ENCODE results near the gene PIF1.
"Not testable (repeated sequence)": the region's sequence is repeated elsewhere in the genome, so short reads cannot be mapped to it uniquely, and the experiment has no call there.

PIF1 gene

DNA sequence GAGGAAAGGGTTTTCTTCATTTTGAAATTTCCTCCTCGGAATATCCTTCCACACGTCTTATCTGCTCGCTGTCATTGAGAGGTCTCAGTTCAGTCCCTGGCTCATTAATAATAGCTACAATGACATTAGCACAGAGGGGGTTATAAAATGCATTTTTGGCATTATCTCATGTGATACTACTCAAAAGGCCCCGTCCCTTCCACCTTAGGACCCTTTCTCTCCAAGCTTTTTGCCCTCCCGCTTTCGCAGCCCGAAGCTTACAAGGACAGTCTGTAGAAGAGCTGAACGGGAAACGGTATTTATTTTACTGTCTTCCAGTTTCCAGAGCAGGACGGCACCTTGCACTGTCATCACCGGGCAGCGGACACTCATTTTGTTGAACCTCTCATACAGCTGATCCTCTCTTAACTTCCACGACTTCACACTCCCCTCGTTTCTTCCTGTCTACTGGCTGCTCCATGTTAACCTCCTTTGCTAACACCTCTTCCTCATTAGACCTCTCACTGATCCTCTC, 10.6 kb upstream of the PIF1 start:
- Histone ChIP-seq H3K36me3 (ENCODE audit: insufficient read depth, low read length) (no peaks in the 10 kb centered on the region), H3K9ac (ENCODE audit: low read depth, low read length) (no peak overlapping the region), H3K27me3 (ENCODE audit: insufficient read depth, low read length) (no peaks in the 10 kb centered on the region), H3K4me1 (ENCODE audit: insufficient read depth, low read length) (peaks cover 11% of the 10 kb centered on the region), H3K9me3 (ENCODE audit: insufficient read depth, low read depth, low read length) (no peaks in the 10 kb centered on the region), H3K4me3 (ENCODE audit: low read length) (no peak overlapping the region), H3K27ac (ENCODE audit: low read depth, low read length) (no peak overlapping the region)
- 77% methylated on average over 14 of the region's 14 CpGs for WGBS

GRCh38 chr15:64833690-64834089, 8.2 kb upstream of the PIF1 start:
- H3K27me3 ChIP-seq (ENCODE audit: insufficient read depth, low read length), result no peaks in the 10 kb centered on the region
- H3K27ac ChIP-seq (ENCODE audit: low read depth, low read length), result no peak overlapping the region
- no peak overlapping the region for H3K4me3 ChIP-seq (ENCODE audit: low read length)
- H3K9ac ChIP-seq (ENCODE audit: low read depth, low read length), result no peak overlapping the region
- peaks cover 5% of the 10 kb centered on the region for H3K4me1 ChIP-seq (ENCODE audit: insufficient read depth, low read length)
- WGBS, result 97% methylated on average over 4 of the region's 4 CpGs
- H3K9me3 ChIP-seq (ENCODE audit: insufficient read depth, low read depth, low read length), result no peaks in the 10 kb centered on the region
- no peaks in the 10 kb centered on the region; the same call in 1 of the 2 replicates for H3K36me3 ChIP-seq (ENCODE audit: insufficient read depth, low read length)

GRCh38 chr15:64828985-64829384, 3.5 kb upstream of the PIF1 start:
- Histone ChIP-seq H3K4me3 (ENCODE audit: low read length) (no peak overlapping the region), H3K27me3 (ENCODE audit: insufficient read depth, low read length) (peaks cover 4% of the 10 kb centered on the region; the same call in 1 of the 2 replicates), H3K9ac (ENCODE audit: low read depth, low read length) (no peak overlapping the region), H3K9me3 (ENCODE audit: insufficient read depth, low read depth, low read length) (no peaks in the 10 kb centered on the region), H3K4me1 (ENCODE audit: insufficient read depth, low read length) (peaks cover 4% of the 10 kb centered on the region), H3K36me3 (ENCODE audit: insufficient read depth, low read length) (no peaks in the 10 kb centered on the region; the same call in 1 of the 2 replicates), H3K27ac (ENCODE audit: low read depth, low read length) (no peak overlapping the region)
- WGBS, result 99% methylated on average over 5 of the region's 5 CpGs

DNA sequence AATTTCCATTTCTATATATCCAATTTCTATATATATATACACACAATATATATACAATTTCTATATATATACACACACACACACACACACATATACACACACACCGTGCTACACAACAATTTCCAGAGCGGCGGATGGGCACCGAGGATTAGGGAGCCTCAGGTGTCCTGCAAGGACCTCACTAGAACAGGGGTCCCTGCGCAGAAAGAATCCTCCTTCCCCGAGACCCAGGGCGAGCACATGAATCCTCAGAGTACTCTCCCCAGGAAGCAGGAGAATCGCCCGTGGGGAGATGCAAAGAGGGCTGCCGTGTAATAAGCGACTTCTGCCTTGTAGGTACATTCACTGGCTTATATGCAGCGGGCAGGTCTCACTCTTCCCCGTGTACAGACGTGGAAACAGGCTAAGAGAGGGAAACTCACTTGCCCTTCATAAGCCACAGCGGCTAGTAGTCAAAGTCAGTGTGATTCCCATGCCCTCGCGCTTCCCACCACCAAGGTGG, 467 bp downstream of the PIF1 start:
- WGBS, result 3% methylated on average over 17 of the region's 17 CpGs

GRCh38 chr15:64816452-64816851, 9.0 kb downstream of the PIF1 start:
- 93% methylated on average over 13 of the region's 13 CpGs for WGBS
- Histone ChIP-seq H3K27me3 (ENCODE audit: insufficient read depth, low read length) (no peaks in the 10 kb centered on the region), H3K9ac (ENCODE audit: low read depth, low read length) (no peak overlapping the region), H3K27ac (ENCODE audit: low read depth, low read length) (no peak overlapping the region), H3K4me3 (ENCODE audit: low read length) (no peak overlapping the region), H3K9me3 (ENCODE audit: insufficient read depth, low read depth, low read length) (no peaks in the 10 kb centered on the region), H3K36me3 (ENCODE audit: insufficient read depth, low read length) (peaks cover 54% of the 10 kb centered on the region), H3K4me1 (ENCODE audit: insufficient read depth, low read length) (peaks cover 19% of the 10 kb centered on the region)

More for the DNA sequence above, 467 bp downstream of the PIF1 start:
- Histone ChIP-seq H3K9me3 (ENCODE audit: insufficient read depth, low read depth, low read length) (no peaks in the 10 kb centered on the region), H3K4me1 (ENCODE audit: insufficient read depth, low read length) (peaks cover 8% of the 10 kb centered on the region), H3K4me3 (ENCODE audit: low read length) (peak overlapping the region; percentile 82), H3K27ac (ENCODE audit: low read depth, low read length) (peak overlapping the region; percentile 82; the same call in 1 of the 2 replicates), H3K9ac (ENCODE audit: low read depth, low read length) (peak overlapping the region; percentile 85), H3K36me3 (ENCODE audit: insufficient read depth, low read length) (peaks cover 30% of the 10 kb centered on the region), H3K27me3 (ENCODE audit: insufficient read depth, low read length) (peaks cover 4% of the 10 kb centered on the region; the same call in 1 of the 2 replicates)

- not testable (repeated sequence) for H3K4me3 ChIP-seq (ENCODE audit: low read length); H3K9me3 ChIP-seq (ENCODE audit: insufficient read depth, low read depth, low read length); H3K27me3 ChIP-seq (ENCODE audit: insufficient read depth, low read length); H3K9ac ChIP-seq (ENCODE audit: low read depth, low read length)
- Histone ChIP-seq H3K4me1 (ENCODE audit: insufficient read depth, low read length) (peaks cover 33% of the 10 kb centered on the region), H3K27ac (ENCODE audit: low read depth, low read length) (peak overlapping the region; percentile 21; the same call in 1 of the 2 replicates), H3K36me3 (ENCODE audit: insufficient read depth, low read length) (peaks cover 42% of the 10 kb centered on the region)
- 84% methylated on average over 4 of the region's 4 CpGs for WGBS
Observed at GRCh38 chr15:64814965-64815364, 10.5 kb downstream of the PIF1 start.

DNA sequence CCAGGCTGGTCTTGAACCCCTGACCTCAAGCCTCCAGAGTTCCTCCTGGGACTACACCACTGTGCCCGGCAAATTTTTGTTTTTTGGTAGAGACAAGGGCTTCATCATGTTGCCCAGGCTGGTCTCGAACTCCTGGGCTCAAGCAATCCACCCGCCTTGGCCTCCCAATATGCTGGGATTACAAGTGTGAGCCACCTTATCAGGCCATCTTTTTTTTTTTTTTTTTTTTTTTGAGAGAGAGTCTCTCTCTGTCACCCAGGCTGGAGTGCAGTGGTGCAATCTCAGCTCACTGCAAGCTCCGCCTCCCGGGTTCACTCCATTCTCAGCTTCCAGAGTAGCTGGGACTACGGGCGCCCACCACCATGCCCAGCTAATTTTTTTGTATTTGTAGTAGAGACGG, 11.2 kb downstream of the PIF1 start:
- Histone ChIP-seq H3K4me1 (ENCODE audit: insufficient read depth, low read length) (peaks cover 37% of the 10 kb centered on the region), H3K36me3 (ENCODE audit: insufficient read depth, low read length) (peaks cover 36% of the 10 kb centered on the region)
- 94% methylated on average over 8 of the region's 8 CpGs for WGBS
- H3K9ac ChIP-seq (ENCODE audit: low read depth, low read length); H3K9me3 ChIP-seq (ENCODE audit: insufficient read depth, low read depth, low read length); H3K27ac ChIP-seq (ENCODE audit: low read depth, low read length); H3K27me3 ChIP-seq (ENCODE audit: insufficient read depth, low read length); H3K4me3 ChIP-seq (ENCODE audit: low read length): not testable (repeated sequence)

DNA sequence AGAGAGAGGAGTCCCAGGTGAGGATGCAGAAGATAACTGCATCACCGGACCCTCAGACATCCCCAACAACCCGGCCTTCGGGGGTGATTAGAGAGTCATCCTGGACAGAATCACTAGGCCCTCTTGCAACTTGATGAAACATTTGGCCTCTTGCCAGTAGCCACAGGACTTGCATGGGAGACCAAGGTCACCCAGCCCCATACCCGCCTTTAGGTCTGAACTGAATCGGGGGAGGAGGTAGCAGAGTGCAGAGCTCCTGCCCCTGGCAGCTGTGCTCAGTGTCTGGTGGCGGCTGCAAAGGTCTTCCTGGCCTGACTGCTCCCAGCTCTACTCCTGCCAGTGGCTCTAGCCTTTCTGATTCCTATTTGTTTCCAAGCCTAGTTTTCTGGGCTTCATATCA, 12.4 kb downstream of the PIF1 start:
- Histone ChIP-seq H3K4me3 (ENCODE audit: low read length) (no peak overlapping the region), H3K9me3 (ENCODE audit: insufficient read depth, low read depth, low read length) (no peaks in the 10 kb centered on the region), H3K27ac (ENCODE audit: low read depth, low read length) (peak overlapping the region; percentile 11; the same call in 1 of the 2 replicates), H3K4me1 (ENCODE audit: insufficient read depth, low read length) (peaks cover 43% of the 10 kb centered on the region), H3K27me3 (ENCODE audit: insufficient read depth, low read length) (no peaks in the 10 kb centered on the region), H3K9ac (ENCODE audit: low read depth, low read length) (no peak overlapping the region), H3K36me3 (ENCODE audit: insufficient read depth, low read length) (peaks cover 25% of the 10 kb centered on the region)
- WGBS, result 90% methylated on average over 6 of the region's 6 CpGs

DNA sequence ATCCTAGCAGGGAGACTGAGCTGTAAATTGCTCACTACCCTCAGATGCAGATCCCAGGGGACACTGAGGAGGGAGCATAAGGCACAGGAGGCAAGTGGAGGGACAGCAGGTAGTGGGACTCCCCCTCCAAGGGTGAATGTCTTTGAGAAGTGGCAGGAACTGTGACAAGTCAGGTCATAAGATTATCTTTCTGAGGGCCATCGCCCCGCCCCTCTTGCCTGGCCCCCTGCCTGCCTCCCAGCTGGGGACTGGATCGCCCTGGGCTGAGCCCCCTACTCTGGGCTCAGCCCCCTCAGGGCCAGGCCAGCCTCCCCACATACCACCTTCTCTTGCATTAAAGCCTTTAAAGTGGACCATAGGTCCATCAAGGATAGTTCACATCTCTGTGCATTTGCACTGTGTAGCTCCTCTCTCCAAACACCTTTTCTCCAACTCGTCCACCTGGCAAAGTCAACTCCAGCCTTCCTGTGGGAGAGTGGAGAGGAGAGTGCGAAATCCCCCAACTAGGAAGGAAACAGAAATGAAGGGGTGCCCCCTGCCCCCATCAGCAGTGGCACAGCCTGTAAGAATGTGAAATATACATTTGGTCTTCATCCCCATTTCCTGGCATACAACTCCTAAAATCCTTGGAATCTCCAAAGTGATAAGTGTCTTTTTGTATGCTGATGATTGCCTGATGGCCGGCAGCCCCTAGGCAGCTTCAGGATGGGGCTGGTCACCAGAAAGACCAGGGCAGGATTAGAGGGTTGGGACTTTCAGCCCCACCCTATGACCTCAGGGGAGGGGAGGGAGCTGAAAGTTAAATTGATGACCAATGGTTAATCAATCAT, 14.7 kb downstream of the PIF1 start:
- 6% methylated on average over 6 of the region's 6 CpGs for WGBS
- Histone ChIP-seq H3K9me3 (ENCODE audit: insufficient read depth, low read depth, low read length) (no peaks in the 10 kb centered on the region), H3K27ac (ENCODE audit: low read depth, low read length) (peak overlapping the region; percentile 99), H3K27me3 (ENCODE audit: insufficient read depth, low read length) (no peaks in the 10 kb centered on the region), H3K9ac (ENCODE audit: low read depth, low read length) (peak overlapping the region; percentile 73), H3K4me3 (ENCODE audit: low read length) (peak overlapping the region; percentile 38), H3K4me1 (ENCODE audit: insufficient read depth, low read length) (peaks cover 57% of the 10 kb centered on the region), H3K36me3 (ENCODE audit: insufficient read depth, low read length) (peaks cover 4% of the 10 kb centered on the region; the same call in 1 of the 2 replicates)

DNA sequence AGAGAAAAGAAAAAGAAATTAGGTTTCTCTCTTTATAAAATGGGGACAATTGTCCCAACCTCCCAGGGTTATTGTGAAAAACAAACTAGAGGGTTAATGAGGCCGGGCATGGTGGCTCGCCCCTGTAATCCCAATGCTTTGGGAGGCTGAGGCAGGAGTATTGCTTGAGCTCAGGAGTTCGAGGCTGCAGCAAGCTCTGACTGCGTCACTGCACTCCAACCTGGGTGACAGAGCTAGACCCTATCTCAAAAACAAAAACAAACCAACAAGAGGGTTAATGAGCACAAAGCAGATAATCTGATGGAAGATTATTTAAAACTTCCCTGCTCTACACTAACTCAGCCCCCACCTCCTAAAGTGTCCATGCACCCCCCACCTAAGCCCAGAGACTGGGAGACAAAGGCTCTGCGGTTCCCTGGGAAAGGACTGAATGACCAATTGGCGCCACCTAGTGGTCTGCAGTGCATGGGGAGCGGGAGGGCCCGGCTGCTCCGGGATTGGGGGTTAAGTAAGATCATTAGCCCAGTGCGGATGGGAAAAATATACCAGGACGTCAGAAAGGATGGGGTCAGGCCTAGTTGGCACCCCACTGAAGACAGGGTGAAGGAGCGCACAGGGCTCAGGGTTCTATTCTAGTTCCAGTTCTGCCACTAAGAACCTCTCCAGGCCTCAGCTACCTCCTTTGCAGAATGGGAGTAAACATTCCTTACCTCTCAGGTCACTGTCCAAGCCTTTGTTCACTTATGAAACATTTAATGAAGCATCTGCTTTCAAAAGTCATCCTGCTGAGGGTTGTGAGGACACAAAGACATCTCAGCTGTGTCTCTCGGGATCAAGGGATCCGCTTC, 15.6 kb downstream of the PIF1 start:
- H3K9me3 ChIP-seq (ENCODE audit: insufficient read depth, low read depth, low read length), result no peaks in the 10 kb centered on the region
- H3K27me3 ChIP-seq (ENCODE audit: insufficient read depth, low read length), result no peaks in the 10 kb centered on the region
- H3K27ac ChIP-seq (ENCODE audit: low read depth, low read length), result peak overlapping the region; percentile 99
- H3K36me3 ChIP-seq (ENCODE audit: insufficient read depth, low read length), result no peaks in the 10 kb centered on the region
- 15% methylated on average over 14 of the region's 14 CpGs for WGBS
- peak overlapping the region; percentile 79 for H3K9ac ChIP-seq (ENCODE audit: low read depth, low read length)
- peak overlapping the region; percentile 38 for H3K4me3 ChIP-seq (ENCODE audit: low read length)
- peaks cover 57% of the 10 kb centered on the region for H3K4me1 ChIP-seq (ENCODE audit: insufficient read depth, low read length)
